Endometrial microvascular endothelial cells (primary cell): Measurements from ENCODE around the gene COL4A6. TPM values are rescaled to one million over a fixed set of nuclear protein-coding genes. Genes with fewer than 3 reads are reported as not detected.

ENCODE experiments used
- in situ Hi-C: cut with HindIII; loops from 2 replicates; pipeline ENCODE4 v1.10.0; 2017; ENCODE audit warnings: low sequenced_read_pairs, low pct_unique_long_range_greater_than_20kb; ENCODE audit errors: inconsistent ontology term
- total RNA-seq: library from RNA; depleted of rRNA; stranded (reverse); fragments of >200 nt; gene quantifications from one replicate; pipeline ENCODE4 v1.2.3, GENCODE V29; 2015; ENCODE audit errors: inconsistent ontology term

Gene COL4A6
- total RNA-seq, 1 donor from 2014 or later, result 25.0 TPM

DNA sequence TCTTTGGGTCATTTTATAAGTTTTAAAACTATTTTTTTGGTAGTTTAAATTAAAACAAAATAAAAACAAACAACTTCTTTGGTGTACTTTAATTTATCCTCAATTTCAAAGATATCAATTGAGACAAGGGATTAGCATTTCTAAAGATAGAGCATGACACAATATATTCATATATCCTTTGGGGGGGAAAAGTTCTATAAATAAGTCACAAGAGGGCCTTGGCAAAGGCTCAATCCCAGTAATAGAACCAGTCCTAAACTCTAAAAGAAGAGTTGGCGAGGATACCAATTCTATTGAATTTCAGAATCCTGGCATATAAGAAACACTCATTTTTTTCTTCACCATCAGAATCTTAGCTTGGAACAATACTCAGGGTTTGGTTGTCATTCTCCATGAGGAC is 89.7 kb downstream of the COL4A6 start:
- in situ Hi-C loops, result no loop called here

DNA sequence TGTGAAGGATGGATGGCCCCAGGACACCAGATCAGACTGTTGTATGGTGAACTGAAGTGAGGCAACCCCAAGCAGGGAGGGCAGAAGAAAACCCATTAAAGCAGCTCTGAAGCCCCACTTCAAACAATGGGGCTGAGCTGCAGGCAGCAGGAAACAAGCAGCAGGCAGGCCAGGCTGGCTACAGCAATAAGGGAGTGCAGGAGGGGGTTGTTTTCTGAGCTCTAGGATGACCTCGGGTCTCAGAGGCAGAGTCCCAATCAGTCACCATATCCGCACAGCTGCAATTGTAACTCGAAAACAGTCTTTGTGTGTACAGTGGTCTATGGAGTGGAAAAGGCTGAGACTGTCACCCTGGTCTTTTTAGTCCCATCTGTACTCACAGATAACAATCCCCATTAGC is 90.4 kb downstream of the COL4A6 start:
- in situ Hi-C loops, result no loop called here

DNA sequence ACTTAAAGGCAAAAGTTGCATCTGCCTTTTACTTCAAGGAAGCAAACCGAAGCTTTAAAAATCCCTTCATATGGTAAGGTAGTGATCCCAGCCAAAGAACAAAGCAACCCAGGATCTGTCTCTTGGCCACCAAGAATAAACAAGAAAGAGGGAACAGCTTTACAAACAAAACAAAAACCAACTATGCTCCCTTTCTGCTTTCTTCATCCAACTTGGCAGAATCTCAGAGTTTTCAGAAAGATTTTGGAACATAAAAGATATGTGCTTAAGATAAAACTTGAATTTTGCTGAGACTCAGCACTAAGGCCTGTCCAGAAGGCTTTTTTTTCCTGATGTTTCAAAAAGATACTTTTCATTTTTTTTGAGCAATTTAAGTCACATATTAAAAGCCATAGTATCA is 94.0 kb downstream of the COL4A6 start:
- in situ Hi-C loops, result no loop called here

DNA sequence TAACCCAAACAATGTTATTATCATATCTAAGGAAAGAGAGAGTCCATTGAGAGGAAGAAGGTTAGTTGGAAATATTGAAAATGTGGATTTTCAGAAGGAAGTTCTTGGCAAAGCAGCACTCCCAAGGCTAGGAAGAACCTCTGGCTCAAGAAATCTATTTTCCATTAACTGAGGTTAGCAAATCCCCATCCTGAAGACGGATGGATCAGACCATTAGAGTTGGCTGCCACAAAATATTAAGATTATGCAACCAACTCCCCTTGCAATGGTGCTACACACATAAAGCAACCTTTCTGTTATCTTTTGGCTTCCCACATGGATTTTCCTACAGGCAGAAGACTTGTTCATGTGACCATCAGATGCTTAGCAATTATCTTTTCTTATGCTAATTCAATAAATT is 96.3 kb downstream of the COL4A6 start:
- in situ Hi-C loops, result no loop called here

- in situ Hi-C loops, result no loop called here
Observed at GRCh38 chrX:108332281-108332680, 105.9 kb downstream of the COL4A6 start.

- in situ Hi-C loops, result no loop called here
Observed at GRCh38 chrX:108331126-108331909, 106.9 kb downstream of the COL4A6 start.

GRCh38 chrX:108323751-108324150 is 114.5 kb downstream of the COL4A6 start:
- in situ Hi-C loops, result no loop called here

DNA sequence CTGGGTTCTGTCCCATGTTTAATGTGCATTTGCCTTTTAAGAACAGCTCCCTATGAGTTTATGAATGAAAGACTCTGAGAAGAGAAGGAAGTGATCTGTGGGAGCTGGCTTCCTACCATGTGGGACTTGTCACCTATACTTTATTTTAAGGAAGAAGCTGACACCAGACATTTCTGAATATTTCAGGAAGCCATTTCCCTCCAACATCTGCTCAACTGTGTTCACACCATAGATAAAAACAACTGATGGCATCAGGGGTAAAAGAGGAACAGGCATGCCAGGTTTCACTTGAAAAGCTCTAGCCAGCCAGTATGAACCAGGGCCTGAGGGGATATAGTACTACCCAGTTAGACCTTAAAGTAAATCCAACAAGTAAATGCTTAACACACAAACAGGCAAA is 116.0 kb downstream of the COL4A6 start:
- in situ Hi-C loops, result no loop called here

DNA sequence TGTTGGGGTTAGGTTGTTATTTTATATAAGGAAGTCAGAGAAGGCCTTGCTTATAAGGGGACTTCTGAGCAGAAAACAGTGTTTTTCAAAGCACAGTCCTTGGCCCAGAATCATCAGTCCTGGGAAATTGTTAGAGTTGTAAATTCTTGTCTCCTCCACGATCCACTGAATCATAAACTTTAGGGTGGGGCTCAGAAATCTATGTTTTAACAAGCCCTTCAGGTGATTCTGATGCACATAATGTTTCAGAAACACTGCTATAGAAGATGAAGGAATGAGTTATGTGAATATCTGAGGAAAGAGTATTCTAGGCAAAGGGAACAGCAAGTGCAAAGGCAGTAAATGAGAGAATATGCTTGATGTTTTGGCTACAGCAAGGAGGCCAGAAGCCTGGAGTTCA is 121.8 kb downstream of the COL4A6 start:
- in situ Hi-C loops, result no loop called here

DNA sequence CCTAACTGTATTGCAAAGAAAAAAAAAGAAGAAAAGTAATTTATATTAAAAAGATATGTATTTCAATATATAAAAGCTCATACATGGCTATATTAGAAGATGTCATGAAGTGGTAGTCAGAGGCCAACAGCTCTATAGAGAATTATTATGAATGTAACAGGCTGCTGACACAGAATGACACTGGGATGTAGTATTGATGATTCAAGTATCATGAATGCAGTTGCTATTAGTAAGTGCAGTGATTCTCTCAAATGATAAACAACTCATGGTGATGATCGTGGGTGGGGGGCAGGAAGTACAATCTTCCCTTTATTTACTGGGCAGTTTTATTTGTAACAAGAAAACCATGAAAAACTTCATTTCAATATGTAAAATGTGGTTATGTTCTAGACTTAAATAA is 124.6 kb downstream of the COL4A6 start:
- in situ Hi-C loops, result no loop called here

- in situ Hi-C loops, result no loop called here
Observed at GRCh38 chrX:108312957-108313356, 125.3 kb downstream of the COL4A6 start.

GRCh38 chrX:108312011-108312410 is 126.2 kb downstream of the COL4A6 start:
- in situ Hi-C loops, result no loop called here

- in situ Hi-C loops, result no loop called here
Observed at GRCh38 chrX:108310506-108310905, 127.7 kb downstream of the COL4A6 start.

DNA sequence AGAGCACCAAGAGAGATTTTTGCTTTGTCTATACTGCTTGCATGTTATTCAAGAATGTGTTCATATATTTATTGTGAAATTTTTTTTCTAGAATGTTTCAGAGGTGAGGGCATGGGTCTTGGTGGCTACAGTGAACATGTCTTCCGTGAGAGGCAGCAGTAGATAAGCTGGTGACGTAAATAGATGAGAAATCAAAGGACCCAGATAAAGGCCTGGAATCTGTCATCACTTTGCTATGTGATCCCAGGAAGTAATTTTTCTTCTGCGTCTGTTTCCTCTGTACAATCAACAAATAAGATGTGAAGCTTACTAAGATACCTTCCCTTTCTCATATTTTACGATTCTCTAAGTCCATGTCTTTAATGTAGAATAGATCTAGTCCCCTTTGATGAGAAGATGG is 129.1 kb downstream of the COL4A6 start:
- in situ Hi-C loops, result no loop called here

GRCh38 chrX:108307132-108308085 is 130.8 kb downstream of the COL4A6 start:
- in situ Hi-C loops, result no loop called here

DNA sequence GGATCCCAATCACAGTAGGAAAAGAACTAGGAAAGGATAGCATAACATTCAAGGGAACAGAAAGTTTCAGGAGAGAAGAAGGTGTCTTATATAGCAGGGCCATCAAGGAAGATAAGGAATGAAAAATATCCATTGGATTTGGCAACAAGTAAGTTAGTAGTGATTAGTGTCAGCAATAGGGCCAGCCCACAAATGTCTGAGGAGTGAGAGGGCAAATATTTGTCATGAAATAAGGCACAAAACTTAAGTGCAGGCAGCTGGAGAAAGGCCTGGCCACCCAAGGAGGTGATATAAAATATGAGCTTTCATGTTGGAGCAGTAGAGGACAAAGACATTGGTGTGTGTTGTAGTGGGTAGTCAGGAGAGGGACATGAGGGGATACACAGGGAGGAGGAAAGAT is 132.1 kb downstream of the COL4A6 start:
- in situ Hi-C loops, result no loop called here

- in situ Hi-C loops, result no loop called here
Observed at GRCh38 chrX:108304757-108305156, 133.5 kb downstream of the COL4A6 start.

DNA sequence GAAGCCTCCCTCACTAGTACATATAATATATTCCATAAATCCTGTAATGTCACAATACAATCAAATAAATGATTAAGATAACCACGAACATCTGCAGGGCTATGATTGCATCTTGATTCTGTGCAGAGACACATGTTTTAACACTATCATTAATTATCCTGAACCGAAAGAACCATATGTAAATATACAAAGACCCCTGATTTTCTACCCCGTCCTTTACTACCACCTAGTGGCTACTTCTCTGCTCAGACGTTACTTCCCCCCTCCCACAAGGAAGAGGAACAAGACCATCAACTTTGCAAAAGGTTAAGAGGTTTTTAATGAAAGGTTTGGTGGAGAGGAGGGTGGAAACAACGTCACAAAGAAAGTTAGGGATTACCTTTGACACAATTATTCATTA is 134.0 kb downstream of the COL4A6 start:
- in situ Hi-C loops, result no loop called here

GRCh38 chrX:108303682-108304081 is 134.5 kb downstream of the COL4A6 start:
- in situ Hi-C loops, result no loop called here

GRCh38 chrX:108299704-108300103 is 138.5 kb downstream of the COL4A6 start:
- in situ Hi-C loops, result no loop called here
